OCI-LY3 (cell line): ENCODE measurements around the gene PLB1.

Experiments used
- H2AFZ ChIP-seq: fragments of 200-600, 300-600 bp; shearing (Covaris generic); 2 replicates; pipeline ENCODE4 v1.6.0; 2014; ENCODE audit warnings: antibody characterized with exemption, low read depth, low read length
- H3K27ac ChIP-seq: fragments of 200-600, 300-600 bp; sonication (generic); 2 replicates; pipeline ENCODE4 v1.5.1; 2014; ENCODE audit warnings: mild to moderate bottlenecking, low read length, moderate library complexity, mixed read lengths
- H3K27me3 ChIP-seq: fragments of 200-600, 300-600 bp; sonication (generic); 2 replicates; pipeline ENCODE4 v1.6.1; 2014; ENCODE audit warnings: low read depth, low read length, mixed read lengths
- H3K36me3 ChIP-seq: fragments of 200-600, 300-600 bp; sonication (generic); replicated peaks from 2 replicates; pipeline ENCODE3; 2014; ENCODE audit warnings: low read depth, low read length, mixed read lengths
- H3K4me1 ChIP-seq: fragments of 300-600, 200-600 bp; sonication (generic); 2 replicates; pipeline ENCODE4 v1.6.1; 2014; ENCODE audit warnings: low read length, mixed read lengths
- H3K4me2 ChIP-seq: fragments of 200-600, 300-600 bp; sonication (generic); 2 replicates; pipeline ENCODE4 v1.6.1; 2014; ENCODE audit warnings: low read length, mixed read lengths
- H3K4me3 ChIP-seq: fragments of 300-600, 200-600 bp; sonication (generic); 2 replicates; pipeline ENCODE4 v1.5.1; 2014; ENCODE audit warnings: antibody characterized with exemption, mild to moderate bottlenecking, low read length, moderate library complexity
- H3K79me2 ChIP-seq: fragments of 300-600, 200-600 bp; shearing (Covaris generic); 2 replicates; pipeline ENCODE4 v1.6.1; 2014; ENCODE audit warnings: mild to moderate bottlenecking, low read length, mixed read lengths
- H3K9ac ChIP-seq: fragments of 300-600, 200-600 bp; shearing (Covaris generic); 2 replicates; pipeline ENCODE4 v1.6.0; 2014; ENCODE audit warnings: mild to moderate bottlenecking, low read length, moderate library complexity
- H3K9me3 ChIP-seq: fragments of 200-600, 300-600 bp; shearing (Covaris generic); 2 replicates; pipeline ENCODE4 v1.6.1; 2014; ENCODE audit warnings: low read length, mixed read lengths; ENCODE audit not compliant: insufficient read depth
- H4K20me1 ChIP-seq: fragments of 200-600, 300-600 bp; sonication (generic); 2 replicates; pipeline ENCODE4 v1.6.1; 2016; ENCODE audit warnings: low read length, mixed read lengths; ENCODE audit not compliant: insufficient read depth
- EZH2phosphoT487 ChIP-seq: fragments of 200-600 bp; shearing (Covaris generic); IDR thresholded peaks from 2 replicates; pipeline ENCODE4 v1.6.1; 2018; ENCODE audit warnings: antibody characterized with exemption, mixed run types, low read depth
- TF ChIP-seq, protein P1 (sequence below): fragments of 200-600, 300-600 bp; sonication (generic); IDR thresholded peaks from 2 replicates; pipeline ENCODE4 v1.5.1; 2014; ENCODE audit warnings: antibody characterized with exemption, low read length, low read depth

The PLB1 gene

DNA sequence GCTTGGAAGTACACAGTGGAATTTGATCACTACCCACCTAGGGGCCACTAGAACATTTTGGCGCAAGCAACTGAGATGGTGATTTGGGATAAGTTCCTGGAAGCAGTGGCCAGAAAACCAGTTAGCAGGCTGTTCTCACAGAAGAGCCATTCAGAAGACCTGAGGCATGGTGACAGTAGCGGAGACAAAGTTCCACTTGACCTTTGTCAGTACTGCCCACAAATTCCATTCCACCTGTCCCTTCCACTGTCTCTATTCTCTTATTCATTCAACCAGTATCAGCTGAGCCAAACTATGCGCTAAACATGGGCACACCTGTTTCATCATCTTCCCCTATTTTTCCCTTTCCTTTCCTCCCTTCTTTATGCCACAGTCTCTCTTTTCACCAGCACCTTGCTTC, 196.6 kb downstream of the PLB1 start:
- TF ChIP-seq, protein P1, sequence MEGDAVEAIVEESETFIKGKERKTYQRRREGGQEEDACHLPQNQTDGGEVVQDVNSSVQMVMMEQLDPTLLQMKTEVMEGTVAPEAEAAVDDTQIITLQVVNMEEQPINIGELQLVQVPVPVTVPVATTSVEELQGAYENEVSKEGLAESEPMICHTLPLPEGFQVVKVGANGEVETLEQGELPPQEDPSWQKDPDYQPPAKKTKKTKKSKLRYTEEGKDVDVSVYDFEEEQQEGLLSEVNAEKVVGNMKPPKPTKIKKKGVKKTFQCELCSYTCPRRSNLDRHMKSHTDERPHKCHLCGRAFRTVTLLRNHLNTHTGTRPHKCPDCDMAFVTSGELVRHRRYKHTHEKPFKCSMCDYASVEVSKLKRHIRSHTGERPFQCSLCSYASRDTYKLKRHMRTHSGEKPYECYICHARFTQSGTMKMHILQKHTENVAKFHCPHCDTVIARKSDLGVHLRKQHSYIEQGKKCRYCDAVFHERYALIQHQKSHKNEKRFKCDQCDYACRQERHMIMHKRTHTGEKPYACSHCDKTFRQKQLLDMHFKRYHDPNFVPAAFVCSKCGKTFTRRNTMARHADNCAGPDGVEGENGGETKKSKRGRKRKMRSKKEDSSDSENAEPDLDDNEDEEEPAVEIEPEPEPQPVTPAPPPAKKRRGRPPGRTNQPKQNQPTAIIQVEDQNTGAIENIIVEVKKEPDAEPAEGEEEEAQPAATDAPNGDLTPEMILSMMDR: no peak
- TF ChIP-seq EZH2phosphoT487: no peak
- no peaks in the 10 kb centered on the region for H3K36me3 ChIP-seq

DNA sequence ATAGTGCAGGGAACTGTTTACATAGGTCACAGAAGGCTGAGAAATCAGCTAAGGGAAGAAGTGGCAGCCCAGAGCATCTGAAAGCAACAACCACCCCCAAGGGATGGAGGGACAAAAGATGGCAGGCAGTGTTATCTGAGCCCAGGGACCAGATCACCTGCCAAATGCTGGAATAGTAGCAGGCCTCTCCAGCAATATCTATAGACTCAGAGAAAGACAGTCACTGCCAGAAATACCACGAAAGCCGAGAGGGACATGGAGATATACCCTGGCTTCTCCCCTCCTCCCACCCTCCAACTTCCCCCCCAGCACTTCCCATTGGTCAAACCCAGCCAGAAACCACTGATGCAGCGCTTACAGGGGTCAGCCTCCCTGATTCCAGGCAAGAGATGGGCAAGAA, 197.4 kb downstream of the PLB1 start:
- Histone ChIP-seq H3K36me3 (no peaks in the 10 kb centered on the region), H3K4me2 (no peak overlapping the region), H3K4me1 (no peaks in the 10 kb centered on the region), H3K9ac (no peak overlapping the region), H3K79me2 (no peaks in the 10 kb centered on the region), H4K20me1 (no peaks in the 10 kb centered on the region), H3K27me3 (no peaks in the 10 kb centered on the region), H2AFZ (no peak overlapping the region), H3K4me3 (no peak overlapping the region), H3K27ac (no peak overlapping the region), H3K9me3 (no peaks in the 10 kb centered on the region)
- TF ChIP-seq, protein P1: no peak
- TF ChIP-seq EZH2phosphoT487: no peak

More for the DNA sequence above, 196.6 kb downstream of the PLB1 start:
- Histone ChIP-seq H3K27ac (no peak overlapping the region), H2AFZ (no peak overlapping the region), H3K9ac (no peak overlapping the region), H3K4me1 (no peaks in the 10 kb centered on the region), H3K4me3 (no peak overlapping the region), H4K20me1 (no peaks in the 10 kb centered on the region), H3K4me2 (no peak overlapping the region), H3K79me2 (no peaks in the 10 kb centered on the region), H3K9me3 (no peaks in the 10 kb centered on the region), H3K27me3 (no peaks in the 10 kb centered on the region)
